Measurements from ENCODE around the gene TTC23L. TPM values are rescaled to one million over a fixed set of nuclear protein-coding genes. Genes with fewer than 3 reads are reported as not detected.

Gene TTC23L
- total RNA-seq (0.07 and 0.76 TPM in 2 replicates), polyA plus RNA-seq (1.7 TPM in 1 of 2 replicates, not detected in the other)

DNA sequence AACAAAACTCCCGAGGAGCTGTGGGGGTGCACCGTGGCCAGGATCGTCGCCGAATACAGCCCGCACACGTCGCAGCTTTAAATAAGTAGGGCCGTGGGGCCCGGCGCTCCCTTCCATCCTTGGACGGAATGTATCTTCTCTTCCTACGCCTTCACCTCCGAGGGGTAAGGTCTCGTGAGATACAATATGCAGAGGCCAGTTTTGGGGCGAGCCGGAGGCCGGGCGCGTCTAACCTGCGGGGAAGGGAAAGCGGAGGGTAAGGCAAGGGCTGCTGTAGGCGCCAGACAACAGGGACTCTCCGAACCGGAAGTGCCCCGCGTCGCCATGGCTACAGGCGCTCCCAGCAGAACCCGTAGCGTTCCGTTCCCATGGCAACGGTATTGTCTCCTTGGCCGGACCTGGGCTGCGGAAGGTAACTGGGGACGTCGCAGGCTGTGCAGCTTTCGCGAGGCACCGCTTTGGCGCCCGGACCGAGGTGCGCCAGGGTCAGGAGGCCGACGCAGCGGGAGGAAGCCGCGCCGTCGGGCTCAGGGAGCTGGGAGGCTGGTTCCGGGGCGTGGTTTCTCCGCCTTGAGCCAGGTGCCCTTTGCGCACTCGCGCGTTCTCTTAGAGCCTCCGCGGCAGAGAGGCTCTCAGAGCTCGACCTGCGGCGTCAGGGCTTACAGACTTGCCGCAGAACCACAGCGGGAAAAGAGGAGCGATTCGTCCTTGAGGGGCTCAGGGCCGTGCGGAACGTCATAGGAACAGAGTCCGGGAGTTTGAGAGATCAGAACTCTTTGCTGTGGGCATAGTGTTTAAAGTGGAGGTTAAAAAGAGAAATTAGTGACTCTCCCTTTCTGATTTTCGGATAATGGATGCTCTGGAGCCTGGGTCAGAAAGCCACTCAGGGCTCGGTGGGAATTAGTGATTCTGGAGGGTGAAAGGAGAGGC lies at the start of gene TTC23L:
Gene TTC23L (plus strand): TSS at position 380 of the 930 bp plus-strand sequence. CDS start 1,508 bp downstream, outside the sequence.
- no peaks in the 10 kb centered on the region for H3K4me1 ChIP-seq (ENCODE audit: insufficient read depth)
- peak within 1 kb of the TSS; percentile 73 for H3K4me2 ChIP-seq
- H3K36me3 ChIP-seq (replicated peaks; ENCODE audit: insufficient read depth, low read depth): no peaks in the 10 kb centered on the region
- DNase-seq (ENCODE audit: low spot score): peak; percentile 94
- H3K9me3 ChIP-seq (ENCODE audit: low read depth): no peaks in the 10 kb centered on the region
- TF ChIP-seq CTCF (IDR thresholded peaks at IDR 0.05; ENCODE audit: poor library complexity) (no peak), EZH2 (IDR thresholded peaks at IDR 0.05; ENCODE audit: borderline replicate concordance) (no peak), EZH2phosphoT487 (IDR thresholded peaks at IDR 0.05; ENCODE audit: low read depth, severe bottlenecking, unreplicated experiment) (no peak)
- no peaks in the 10 kb centered on the region for H3K9me2 ChIP-seq (replicated peaks; ENCODE audit: insufficient read depth)
- H3K27ac ChIP-seq: peak within 1 kb of the TSS; percentile 74
- H3K4me3 ChIP-seq: peak within 1 kb of the TSS; percentile 58
- peak within 1 kb of the TSS; percentile 92 for H2AFZ ChIP-seq
- WGBS (ENCODE audit: low lambda C conversion rate, missing lambda C conversion rate): 2% methylated on average over 73 of the region's 73 CpGs
- no peaks in the 10 kb centered on the region for H3K79me2 ChIP-seq
- no peaks in the 10 kb centered on the region for H4K20me1 ChIP-seq (ENCODE audit: insufficient read depth, poor library complexity, severe bottlenecking)
- no peaks in the 10 kb centered on the region for H3K27me3 ChIP-seq

DNA sequence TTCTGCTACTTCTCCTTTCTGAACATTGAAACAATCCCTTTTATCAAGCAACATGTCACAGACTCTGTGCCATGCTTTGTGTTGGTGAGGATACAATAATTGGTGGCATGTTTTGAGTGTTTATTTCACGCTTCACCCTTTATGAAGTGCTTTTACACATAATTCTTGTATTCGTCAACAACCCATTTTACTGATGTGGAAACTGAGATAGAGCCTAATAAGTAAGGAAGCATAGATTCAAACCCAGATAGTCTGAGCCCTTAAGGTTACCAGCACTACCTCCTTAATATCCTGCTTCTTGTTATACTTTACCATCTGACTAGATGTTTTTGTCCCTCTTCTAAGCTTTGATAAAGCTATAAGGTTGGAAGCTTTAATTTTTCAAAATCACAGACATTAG lies 49.3 kb upstream of the TTC23L start:
- 91% methylated on average over 2 of the region's 2 CpGs for WGBS (ENCODE audit: low lambda C conversion rate, missing lambda C conversion rate)
- H3K27ac ChIP-seq: no peak overlapping the region

GRCh38 chr5:34790069-34790468 lies 48.9 kb upstream of the TTC23L start:
- H3K79me2 ChIP-seq: peaks cover 3% of the 10 kb centered on the region
- no peak overlapping the region for H3K27ac ChIP-seq
- TF ChIP-seq EZH2 (IDR thresholded peaks at IDR 0.05; ENCODE audit: borderline replicate concordance) (no peak), EZH2phosphoT487 (IDR thresholded peaks at IDR 0.05; ENCODE audit: low read depth, severe bottlenecking, unreplicated experiment) (no peak), CTCF (IDR thresholded peaks at IDR 0.05; ENCODE audit: poor library complexity) (no peak)
- WGBS (ENCODE audit: low lambda C conversion rate, missing lambda C conversion rate): 96% methylated on average over 1 of the region's 1 CpG
- H3K4me1 ChIP-seq (ENCODE audit: insufficient read depth): no peaks in the 10 kb centered on the region
- DNase-seq (ENCODE audit: low spot score): no peak
- no peaks in the 10 kb centered on the region for H3K36me3 ChIP-seq (replicated peaks; ENCODE audit: insufficient read depth, low read depth)
- H4K20me1 ChIP-seq (ENCODE audit: insufficient read depth, poor library complexity, severe bottlenecking): no peaks in the 10 kb centered on the region
- no peaks in the 10 kb centered on the region for H3K9me2 ChIP-seq (replicated peaks; ENCODE audit: insufficient read depth)
- no peak overlapping the region for H3K4me3 ChIP-seq
- no peaks in the 10 kb centered on the region for H3K9me3 ChIP-seq (ENCODE audit: low read depth)
- H3K4me2 ChIP-seq: no peak overlapping the region
- no peaks in the 10 kb centered on the region for H3K27me3 ChIP-seq
- H2AFZ ChIP-seq: no peak overlapping the region

More for the DNA sequence above, 49.3 kb upstream of the TTC23L start:
- Histone ChIP-seq H3K36me3 (replicated peaks; ENCODE audit: insufficient read depth, low read depth) (no peaks in the 10 kb centered on the region), H3K4me2 (no peak overlapping the region), H3K9me3 (ENCODE audit: low read depth) (no peaks in the 10 kb centered on the region), H3K79me2 (peaks cover 3% of the 10 kb centered on the region), H3K9me2 (replicated peaks; ENCODE audit: insufficient read depth) (no peaks in the 10 kb centered on the region), H4K20me1 (ENCODE audit: insufficient read depth, poor library complexity, severe bottlenecking) (no peaks in the 10 kb centered on the region), H3K4me3 (no peak overlapping the region), H2AFZ (no peak overlapping the region), H3K27me3 (no peaks in the 10 kb centered on the region), H3K4me1 (ENCODE audit: insufficient read depth) (no peaks in the 10 kb centered on the region)
- TF ChIP-seq EZH2 (IDR thresholded peaks at IDR 0.05; ENCODE audit: borderline replicate concordance): no peak
- no peak for TF ChIP-seq CTCF (IDR thresholded peaks at IDR 0.05; ENCODE audit: poor library complexity)
- no peak for TF ChIP-seq EZH2phosphoT487 (IDR thresholded peaks at IDR 0.05; ENCODE audit: low read depth, severe bottlenecking, unreplicated experiment)
- no peak for DNase-seq (ENCODE audit: low spot score)
